Measurements from ENCODE around the gene HES4. TPM values are rescaled to one million over a fixed set of nuclear protein-coding genes. Genes with fewer than 3 reads are reported as not detected.

HES4 gene
- total and polyA plus RNA-seq, 10 of the 15 experiments (the other 5 are each of a cell fraction or from before 2014, with no cell fraction given): 0.44 to 1.7 (median 0.85) TPM; not detected in 5

DNA sequence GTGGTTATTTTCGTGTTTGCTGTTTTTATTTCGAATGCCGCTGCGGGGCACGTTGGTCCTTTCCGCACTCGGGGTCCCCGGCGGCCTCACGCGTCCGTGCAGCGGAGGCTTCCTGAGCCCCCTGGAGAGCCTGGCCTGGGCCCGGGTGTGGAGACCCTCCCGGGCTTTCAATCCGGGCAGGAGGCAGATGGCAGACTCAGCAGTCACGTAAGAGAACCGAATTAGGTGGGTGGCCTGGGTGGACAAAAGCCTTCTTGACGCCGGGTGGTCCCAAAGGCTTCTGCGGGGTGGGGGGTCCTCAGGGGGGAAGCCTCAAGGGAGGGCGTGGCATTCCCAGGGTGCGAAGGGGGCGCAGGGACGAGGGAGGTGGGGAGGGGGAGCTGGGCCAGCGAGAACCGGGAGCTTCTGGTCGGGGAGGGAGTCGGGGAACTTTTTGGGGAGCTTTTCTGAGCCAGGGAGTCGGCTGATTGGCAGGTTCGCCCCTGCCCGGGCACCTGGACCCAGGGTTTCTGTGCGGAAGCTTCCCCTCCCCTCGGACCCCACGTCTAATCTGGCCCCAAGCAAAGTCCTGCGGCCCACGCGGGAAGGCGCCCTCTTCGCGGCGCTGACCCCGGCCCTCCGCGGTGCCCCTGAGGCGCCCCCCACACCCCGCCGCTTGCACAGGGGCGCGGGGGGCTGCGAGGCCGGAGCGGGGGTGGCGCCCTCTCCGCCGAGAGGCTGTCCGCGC, 1.3 kb upstream of the HES4 start:
- ChIA-PET POLR2A (interaction anchor here (0.7 to 5.4 kb wide), 4 partner anchors 9 to 12 kb away, joined by 3 to 22 read pairs (median 6); partner anchors contain the start of gene ISG15), CTCF (interaction anchor here (0.7 to 5.6 kb wide), 10 partner anchors 9 to 291 kb away, joined by 3 to 56 read pairs (median 4); partner anchors contain the start of genes ISG15 and PERM1), SMC1A (ENCODE audit: uncharacterized antibody, unreplicated experiment) (interaction anchor here (1.0 to 2.0 kb wide), 3 partner anchors 8 to 16 kb away, joined by 4 to 11 read pairs (median 8); partner anchors contain the start of gene ISG15), RAD21 (ENCODE audit: unreplicated experiment) (interaction anchor here (1.0 to 2.3 kb wide), 6 partner anchors 8 to 63 kb away, joined by 3 to 13 read pairs (median 5); partner anchors contain the start of gene AGRN)
- Histone ChIP-seq H3K9ac (ENCODE audit: control insufficient read depth, insufficient read depth, low read length) (no peak overlapping the region), H3K4me2 (ENCODE audit: control insufficient read depth, insufficient read depth) (peak overlapping the region; percentile 96), H3K4me3 (peak overlapping the region; percentile 48; the same call in 1 of the 2 replicates), H3K4me1 (ENCODE audit: control insufficient read depth, insufficient read depth, low read length) (peaks cover 26% of the 10 kb centered on the region), H3K79me2 (ENCODE audit: control insufficient read depth, insufficient read depth, low read length) (no peaks in the 10 kb centered on the region), H3K36me3 (ENCODE audit: control insufficient read depth in 2 of 2, insufficient read depth in 2 of 2, low read length in 1 of 2) (no peaks in the 10 kb centered on the region), H3K27me3 (replicated peaks in 1 of 2; ENCODE audit: control insufficient read depth in 2 of 2, insufficient read depth in 2 of 2, low read length in 1 of 2) (peaks cover 0 to 20% of the 10 kb centered on the region in 2 experiments; a peak in 2 of 4 replicates), H4K20me1 (ENCODE audit: control insufficient read depth, insufficient read depth) (no peaks in the 10 kb centered on the region), H2AFZ (ENCODE audit: control insufficient read depth, low read depth, low read length) (no peak overlapping the region; the same call in 1 of the 2 replicates), H3K9me3 (replicated peaks; ENCODE audit: control insufficient read depth, insufficient read depth, low read length) (no peaks in the 10 kb centered on the region), H3K27ac (ENCODE audit: control insufficient read depth, insufficient read depth) (no peak overlapping the region)
- no peak for FAIRE-seq
- ATAC-seq: no peak
- BruUV-seq (replicated peaks): TSS peak; percentile 64
- WGBS (ENCODE audit: insufficient coverage, insufficient replicate concordance, low lambda C conversion rate, missing lambda C conversion rate): 3% methylated on average over 25 of the region's 58 CpGs
- intact Hi-C loops (cut with micrococcal nuclease; ENCODE audit: unreplicated experiment): no loop called here
- no peak for DNase-seq (ENCODE audit: low read depth, low spot score)
- TF ChIP-seq, protein P1, sequence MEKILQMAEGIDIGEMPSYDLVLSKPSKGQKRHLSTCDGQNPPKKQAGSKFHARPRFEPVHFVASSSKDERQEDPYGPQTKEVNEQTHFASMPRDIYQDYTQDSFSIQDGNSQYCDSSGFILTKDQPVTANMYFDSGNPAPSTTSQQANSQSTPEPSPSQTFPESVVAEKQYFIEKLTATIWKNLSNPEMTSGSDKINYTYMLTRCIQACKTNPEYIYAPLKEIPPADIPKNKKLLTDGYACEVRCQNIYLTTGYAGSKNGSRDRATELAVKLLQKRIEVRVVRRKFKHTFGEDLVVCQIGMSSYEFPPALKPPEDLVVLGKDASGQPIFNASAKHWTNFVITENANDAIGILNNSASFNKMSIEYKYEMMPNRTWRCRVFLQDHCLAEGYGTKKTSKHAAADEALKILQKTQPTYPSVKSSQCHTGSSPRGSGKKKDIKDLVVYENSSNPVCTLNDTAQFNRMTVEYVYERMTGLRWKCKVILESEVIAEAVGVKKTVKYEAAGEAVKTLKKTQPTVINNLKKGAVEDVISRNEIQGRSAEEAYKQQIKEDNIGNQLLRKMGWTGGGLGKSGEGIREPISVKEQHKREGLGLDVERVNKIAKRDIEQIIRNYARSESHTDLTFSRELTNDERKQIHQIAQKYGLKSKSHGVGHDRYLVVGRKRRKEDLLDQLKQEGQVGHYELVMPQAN (conservative IDR thresholded peaks at IDR 0.05): 0 out of 2 replicates have a peak, but pooled peaks have one; percentile 33
- no peak for TF ChIP-seq RAD21 (IDR thresholded peaks at IDR 0.05; ENCODE audit: insufficient read depth, low read depth, low read length)
- TF ChIP-seq, protein P2, sequence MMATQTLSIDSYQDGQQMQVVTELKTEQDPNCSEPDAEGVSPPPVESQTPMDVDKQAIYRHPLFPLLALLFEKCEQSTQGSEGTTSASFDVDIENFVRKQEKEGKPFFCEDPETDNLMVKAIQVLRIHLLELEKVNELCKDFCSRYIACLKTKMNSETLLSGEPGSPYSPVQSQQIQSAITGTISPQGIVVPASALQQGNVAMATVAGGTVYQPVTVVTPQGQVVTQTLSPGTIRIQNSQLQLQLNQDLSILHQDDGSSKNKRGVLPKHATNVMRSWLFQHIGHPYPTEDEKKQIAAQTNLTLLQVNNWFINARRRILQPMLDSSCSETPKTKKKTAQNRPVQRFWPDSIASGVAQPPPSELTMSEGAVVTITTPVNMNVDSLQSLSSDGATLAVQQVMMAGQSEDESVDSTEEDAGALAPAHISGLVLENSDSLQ (IDR thresholded peaks at IDR 0.05): peak; percentile 42; the same call in 1 of the 2 replicates
- TF ChIP-seq MYB (IDR thresholded peaks at IDR 0.05; ENCODE audit: borderline replicate concordance, low read depth, low read length): no peak
- 0 out of 2 replicates have a peak, but pooled peaks have one; percentile 1 for TF ChIP-seq POLR2AphosphoS5 (IDR thresholded peaks at IDR 0.05; ENCODE audit: low read length)
- TF ChIP-seq SRF (IDR thresholded peaks at IDR 0.05; ENCODE audit: low read depth in 2 of 2, low read length in 2 of 2): no peak
- peak; percentile 45; the same call in 1 of the 2 replicates for TF ChIP-seq NBN (IDR thresholded peaks at IDR 0.05)
- in situ Hi-C loops (cut with MboI): no loop called here

All from GM12878 (cell line).